Pulmonary artery endothelial cell (primary cell): ENCODE data around the gene DDX41. TPM values are rescaled to one million over a fixed set of nuclear protein-coding genes. Genes with fewer than 3 reads are reported as not detected.
"Not testable (repeated sequence)": the region's sequence is repeated elsewhere in the genome, so short reads cannot be mapped to it uniquely, and the experiment has no call there.

ENCODE experiments used
- DNase-seq: peaks from one replicate; pipeline ENCODE4 v3.0.0-alpha.2; 2011; ENCODE audit warnings: low read depth, low spot score
- total RNA-seq: library from RNA; depleted of rRNA; stranded (reverse); fragments of >200 nt; gene quantifications from 2 replicates; pipeline ENCODE4 v1.2.3, GENCODE V29; 2014

Gene DDX41
- total RNA-seq, 1 donor from 2014 or later: 107 TPM

GRCh38 chr5:177537389-177538361 is 20.9 kb upstream of the DDX41 start:
- DNase-seq: peak; percentile 57

DNA sequence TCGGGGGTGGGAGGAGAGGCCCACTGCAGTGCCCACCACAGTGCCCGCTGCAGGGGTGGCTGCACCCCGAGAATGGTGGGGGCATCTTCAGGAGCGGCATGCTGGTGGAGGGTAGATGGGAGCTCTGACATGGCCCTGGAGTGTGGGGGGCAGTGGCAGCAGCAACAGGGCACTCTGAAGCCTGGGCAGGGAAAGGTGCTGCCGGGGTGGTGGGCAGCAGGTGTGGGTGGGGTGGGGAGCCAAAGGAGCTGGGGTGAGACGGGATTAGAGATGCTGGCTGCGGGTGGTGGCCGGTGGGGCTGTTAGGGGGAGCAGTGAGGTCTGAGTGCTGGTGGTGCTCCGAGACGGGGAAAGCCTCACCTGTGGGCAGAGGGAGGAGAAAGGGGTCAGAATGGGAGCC is 19.6 kb upstream of the DDX41 start:
- no peak for DNase-seq

- DNase-seq: no peak
These were observed 18.4 kb upstream of the DDX41 start for GRCh38 chr5:177535125-177535524.

- DNase-seq: not testable (repeated sequence)
These were observed 17.7 kb upstream of the DDX41 start for GRCh38 chr5:177534433-177534832.

GRCh38 chr5:177531209-177531940 is 14.6 kb upstream of the DDX41 start:
- DNase-seq: no peak

GRCh38 chr5:177530638-177531037 is 13.9 kb upstream of the DDX41 start:
- no peak for DNase-seq

DNA sequence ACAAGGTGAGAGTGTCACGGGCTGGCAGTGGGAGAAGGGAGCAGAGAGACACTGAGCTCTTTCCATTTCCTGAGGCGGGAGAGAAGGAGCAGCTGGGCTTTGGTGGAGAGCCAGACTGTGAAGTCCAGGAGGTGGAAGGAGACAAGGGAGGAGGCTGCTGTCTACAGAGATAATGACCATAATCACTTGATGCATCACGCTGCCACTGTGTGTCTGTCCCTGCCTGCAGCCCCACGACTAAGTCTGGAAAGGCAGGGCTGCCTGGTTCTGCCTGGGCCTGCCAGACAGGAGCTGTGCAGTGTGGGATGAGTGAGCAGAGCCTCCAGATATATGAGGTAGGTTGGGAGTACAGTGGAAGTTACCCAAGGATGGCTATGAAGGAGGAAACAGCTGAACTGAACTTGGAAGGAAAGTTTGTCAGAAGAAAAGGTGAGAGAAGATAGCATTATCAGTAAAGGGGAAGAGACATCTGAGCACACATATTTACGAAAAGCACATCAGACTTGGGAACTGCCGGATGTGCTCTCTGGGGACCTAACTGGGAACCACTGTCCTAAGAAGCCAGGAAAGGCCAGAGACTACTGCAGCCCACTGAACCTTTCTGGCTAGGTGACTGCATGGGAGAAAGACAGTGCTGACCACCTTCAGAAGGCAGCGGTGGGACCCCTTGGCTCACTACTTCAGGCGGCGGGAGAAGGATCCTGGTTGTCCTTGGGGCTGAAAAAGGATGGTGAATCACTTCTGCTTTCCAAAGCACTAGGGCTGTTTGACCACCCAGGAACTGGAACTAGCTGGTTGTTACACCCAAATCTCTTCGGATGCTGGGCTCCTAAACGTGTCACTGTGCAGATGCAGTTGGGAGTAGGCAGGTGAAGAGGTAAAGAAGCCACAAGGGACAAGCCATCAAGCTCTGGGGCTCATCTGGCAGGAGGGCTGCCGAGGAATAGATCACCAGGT is 12.8 kb upstream of the DDX41 start:
- no peak for DNase-seq

DNA sequence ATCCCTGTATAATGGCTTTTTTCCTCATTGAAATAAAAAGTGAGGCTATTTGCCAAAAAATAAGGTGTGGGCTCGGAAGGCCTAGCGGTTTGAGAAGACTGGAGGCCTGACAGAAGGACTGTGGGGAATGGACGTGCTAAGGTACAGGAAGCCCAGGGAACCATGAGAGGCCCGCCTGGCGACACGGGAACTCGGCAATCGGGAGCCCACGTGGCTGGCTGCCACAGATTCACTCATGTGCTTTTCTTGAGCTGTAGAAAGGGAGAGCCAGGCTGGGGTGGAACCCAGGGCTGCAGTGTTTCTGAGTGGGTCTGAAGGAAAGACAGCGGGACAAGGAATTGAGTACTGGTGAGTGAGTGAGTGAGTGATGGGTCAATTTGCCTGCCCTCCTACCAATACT is 11.9 kb upstream of the DDX41 start:
- no peak for DNase-seq

DNA sequence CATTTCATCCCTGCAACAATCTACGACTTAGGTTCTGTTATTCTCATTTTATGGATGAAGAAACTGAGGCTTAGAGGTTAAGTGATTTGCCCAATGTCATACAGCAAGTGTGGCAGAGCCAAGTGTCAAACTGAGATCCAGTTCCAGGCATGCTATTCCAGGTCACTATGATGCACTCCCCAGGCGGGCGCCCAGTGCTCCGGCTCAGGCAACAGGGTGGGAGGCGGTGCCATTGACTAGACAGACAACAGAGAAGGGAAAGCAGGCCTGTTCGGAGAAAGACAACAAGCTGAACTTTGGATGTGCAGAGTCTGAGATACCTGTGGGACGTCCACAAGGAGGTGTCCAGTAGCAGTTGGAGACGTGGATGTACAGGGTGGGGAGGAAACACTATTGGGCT is 10.8 kb upstream of the DDX41 start:
- no peak for DNase-seq

- no peak for DNase-seq
These were observed 10.0 kb upstream of the DDX41 start for GRCh38 chr5:177526791-177527190.

DNA sequence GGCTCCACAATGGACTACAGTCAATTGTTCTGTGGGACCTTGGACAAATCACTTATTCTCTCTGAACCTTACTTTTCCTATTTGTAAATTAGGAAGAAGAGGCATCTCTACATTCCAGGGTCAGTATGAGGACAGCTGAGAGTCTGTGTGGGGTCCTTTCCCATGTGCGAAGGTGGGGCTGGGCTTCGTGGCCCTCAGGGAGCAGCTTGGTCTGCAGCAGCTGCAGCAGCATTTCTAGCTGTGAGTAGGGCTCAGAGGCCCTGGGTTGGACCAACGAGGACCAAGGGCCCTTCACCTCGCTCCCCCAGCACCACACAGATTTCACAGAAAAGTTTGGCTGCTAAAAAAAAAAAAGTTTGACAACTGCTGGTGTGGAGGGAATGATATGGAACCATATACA is 9.4 kb upstream of the DDX41 start:
- DNase-seq: no peak

DNA sequence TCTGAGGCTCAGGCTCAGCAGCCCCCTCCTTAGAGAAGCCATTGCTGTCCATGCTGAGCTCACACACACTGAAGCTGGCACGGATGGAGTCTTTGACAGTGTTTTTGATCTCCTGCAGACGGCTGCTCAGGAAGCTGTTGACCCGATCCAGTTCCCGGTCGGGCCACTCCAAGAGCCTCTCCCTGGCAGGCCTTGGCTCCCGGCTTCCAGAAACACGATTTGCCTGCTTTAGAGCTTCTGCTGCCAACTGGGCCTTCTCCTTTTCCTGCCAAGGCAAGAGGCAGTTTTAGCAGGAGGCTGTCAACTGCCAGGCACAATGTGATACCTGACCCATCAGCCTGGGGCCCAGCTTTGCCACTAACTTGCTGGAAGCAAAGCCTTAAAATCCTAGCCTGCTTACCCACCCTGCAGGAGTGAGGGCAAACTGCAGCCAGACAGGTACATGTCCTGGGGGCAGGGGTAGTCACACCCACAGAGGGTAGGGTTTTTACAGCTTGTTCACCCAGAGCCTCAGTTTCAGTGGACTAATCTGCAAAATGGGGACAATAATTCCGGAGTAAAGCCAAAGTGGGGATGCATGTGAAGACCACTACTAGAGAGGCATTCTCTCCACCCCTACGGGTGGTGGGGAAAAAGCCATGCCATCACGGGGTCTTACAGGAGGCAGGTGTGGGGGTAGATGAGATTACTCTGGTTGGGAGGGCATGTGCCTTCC is 8.3 kb upstream of the DDX41 start:
- no peak for DNase-seq

DNA sequence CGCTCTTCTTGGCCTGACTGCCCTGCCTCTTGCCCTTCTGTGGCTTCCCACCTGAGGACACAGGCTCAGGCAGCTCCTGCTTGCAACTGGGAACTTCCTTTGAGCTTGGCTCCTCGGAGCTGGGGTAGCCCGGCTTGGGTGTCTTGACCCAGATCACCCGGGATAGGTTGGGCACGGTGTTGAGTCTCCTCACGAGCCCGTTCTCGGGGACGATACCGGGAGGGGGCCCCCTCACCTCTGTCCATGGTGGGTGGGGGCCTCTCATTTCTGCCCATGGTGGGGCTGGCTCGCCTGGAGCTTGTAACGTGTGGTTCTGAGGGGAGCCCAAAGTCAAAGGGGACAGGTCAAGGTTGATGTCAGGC is 7.8 kb upstream of the DDX41 start:
- no peak for DNase-seq

GRCh38 chr5:177523711-177524538 is 7.2 kb upstream of the DDX41 start:
- no peak for DNase-seq

GRCh38 chr5:177520916-177521513 is 4.3 kb upstream of the DDX41 start:
- no peak for DNase-seq

GRCh38 chr5:177520271-177520670 is 3.5 kb upstream of the DDX41 start:
- no peak for DNase-seq

DNA sequence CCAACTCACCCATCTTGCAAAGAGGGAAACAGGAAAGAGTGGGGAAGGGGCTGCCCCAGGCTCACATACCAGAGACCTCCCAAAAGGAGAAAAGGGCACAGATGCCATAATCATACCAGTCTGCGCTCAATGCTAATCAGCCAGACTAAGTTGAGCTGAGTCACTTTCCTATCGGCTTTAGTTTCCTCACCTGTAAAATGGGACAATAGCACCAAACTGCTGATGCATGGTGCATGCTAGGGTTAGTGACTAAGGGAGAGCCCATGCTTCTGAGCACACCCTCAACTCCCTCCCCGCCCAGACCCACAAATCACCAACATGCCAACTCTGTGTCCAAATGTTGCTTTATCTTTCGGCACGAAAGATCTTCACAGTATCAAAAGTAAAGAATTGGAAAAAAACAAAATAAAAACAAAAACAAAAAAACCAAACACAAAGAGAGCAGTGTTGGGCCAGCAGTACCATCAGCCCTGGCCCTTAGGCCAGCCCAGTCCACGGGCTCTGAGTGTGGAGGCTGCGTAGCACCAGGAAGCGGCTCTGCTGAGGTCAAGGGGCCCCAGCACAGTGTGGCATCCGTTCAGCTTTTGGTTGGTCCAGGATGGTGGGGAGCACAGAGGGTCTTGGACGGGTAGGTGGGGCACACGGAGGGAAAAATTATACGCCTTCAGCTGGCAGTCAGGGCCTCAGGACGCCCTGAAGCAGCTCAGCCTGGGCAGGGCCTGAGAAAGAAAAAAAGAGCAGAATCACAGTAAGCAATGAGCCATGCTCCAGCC is 2.9 kb upstream of the DDX41 start:
- no peak for DNase-seq

DNA sequence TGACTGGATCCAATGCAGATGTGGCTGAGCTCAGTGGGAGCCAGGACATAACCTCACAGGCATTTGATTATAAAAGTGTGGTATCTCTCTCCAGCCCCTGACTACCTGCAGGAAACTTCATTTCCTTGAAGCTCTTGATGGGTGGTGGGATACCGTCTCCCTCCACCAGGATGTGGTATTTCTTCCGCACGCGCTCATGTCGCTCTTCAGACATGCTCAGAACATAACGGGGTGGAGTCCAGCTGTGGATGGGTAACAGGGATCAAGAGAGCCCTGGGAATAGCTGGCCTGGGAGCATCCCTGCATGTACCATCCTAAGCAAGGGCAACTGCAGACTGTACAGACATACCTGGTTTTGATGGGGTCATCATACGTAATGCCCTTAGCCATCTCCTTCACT is 1.2 kb downstream of the DDX41 start:
- no peak for DNase-seq

GRCh38 chr5:177514541-177514940 is 2.2 kb downstream of the DDX41 start:
- DNase-seq: no peak
